GM18907 (cell line): ENCODE results near the gene FGR.

ENCODE experiments used
- ATAC-seq: cut with Tn5 transposase; IDR thresholded peaks from one replicate; pipeline ENCODE4 v1.9.1; 2021; ENCODE audit warnings: mild to moderate bottlenecking, moderate library complexity; ENCODE audit not compliant: unreplicated experiment

The FGR gene

DNA sequence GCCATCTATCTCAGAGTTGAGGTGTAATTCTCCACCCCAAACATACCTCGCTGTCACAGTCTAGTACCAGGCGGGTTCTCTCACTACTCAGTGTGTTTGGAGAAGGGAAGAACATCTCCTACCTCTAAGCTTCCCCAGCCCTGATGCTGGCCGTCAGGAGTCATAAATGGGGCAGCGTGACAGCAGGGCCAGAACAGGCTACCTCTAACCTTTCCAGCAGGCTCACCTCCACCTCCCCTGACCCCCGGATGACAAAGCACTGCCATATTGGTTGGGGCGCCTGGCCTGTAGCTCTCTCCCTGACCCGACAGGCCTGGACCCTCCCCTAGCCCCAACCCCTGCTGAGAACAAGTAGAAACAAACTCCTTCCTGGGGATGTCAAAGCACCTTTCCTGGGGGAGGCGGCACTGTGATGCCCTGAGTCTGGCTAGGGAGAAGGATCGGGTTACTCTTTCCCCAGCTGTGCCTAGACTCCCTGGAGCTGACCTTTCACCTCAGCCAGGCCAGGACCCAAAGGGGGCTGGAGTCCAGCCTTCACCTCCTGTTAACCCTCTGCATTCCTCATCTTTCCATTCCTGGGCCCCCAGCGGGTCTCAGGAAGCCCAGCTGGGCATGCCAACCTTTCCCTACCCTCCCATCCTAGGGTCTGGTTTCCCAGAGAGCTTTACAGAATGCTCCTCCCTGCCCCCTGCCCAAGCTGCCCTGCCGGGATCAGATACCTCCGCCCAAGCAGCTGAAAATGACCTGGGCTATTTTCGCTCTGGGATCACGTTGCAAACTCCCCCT, 65.3 kb downstream of the FGR start:
- ATAC-seq: no peak

DNA sequence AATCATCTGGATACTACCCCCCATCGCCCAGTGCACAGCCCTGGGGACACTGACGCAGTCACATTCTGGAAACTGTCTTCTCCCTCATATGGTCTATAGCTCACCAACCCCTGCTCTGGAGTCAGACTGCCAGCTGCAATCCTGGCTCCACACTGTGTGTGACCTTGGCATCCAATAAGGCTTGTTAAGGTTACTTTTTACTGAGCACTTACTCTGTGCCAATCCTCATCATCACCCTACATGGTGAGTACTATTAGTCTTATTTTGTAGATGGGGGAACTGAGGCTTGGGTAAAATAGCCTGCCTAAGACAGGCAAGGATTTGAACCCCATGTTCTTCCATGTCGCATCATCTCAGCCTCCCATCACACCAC, 65.9 kb downstream of the FGR start:
- no peak for ATAC-seq

DNA sequence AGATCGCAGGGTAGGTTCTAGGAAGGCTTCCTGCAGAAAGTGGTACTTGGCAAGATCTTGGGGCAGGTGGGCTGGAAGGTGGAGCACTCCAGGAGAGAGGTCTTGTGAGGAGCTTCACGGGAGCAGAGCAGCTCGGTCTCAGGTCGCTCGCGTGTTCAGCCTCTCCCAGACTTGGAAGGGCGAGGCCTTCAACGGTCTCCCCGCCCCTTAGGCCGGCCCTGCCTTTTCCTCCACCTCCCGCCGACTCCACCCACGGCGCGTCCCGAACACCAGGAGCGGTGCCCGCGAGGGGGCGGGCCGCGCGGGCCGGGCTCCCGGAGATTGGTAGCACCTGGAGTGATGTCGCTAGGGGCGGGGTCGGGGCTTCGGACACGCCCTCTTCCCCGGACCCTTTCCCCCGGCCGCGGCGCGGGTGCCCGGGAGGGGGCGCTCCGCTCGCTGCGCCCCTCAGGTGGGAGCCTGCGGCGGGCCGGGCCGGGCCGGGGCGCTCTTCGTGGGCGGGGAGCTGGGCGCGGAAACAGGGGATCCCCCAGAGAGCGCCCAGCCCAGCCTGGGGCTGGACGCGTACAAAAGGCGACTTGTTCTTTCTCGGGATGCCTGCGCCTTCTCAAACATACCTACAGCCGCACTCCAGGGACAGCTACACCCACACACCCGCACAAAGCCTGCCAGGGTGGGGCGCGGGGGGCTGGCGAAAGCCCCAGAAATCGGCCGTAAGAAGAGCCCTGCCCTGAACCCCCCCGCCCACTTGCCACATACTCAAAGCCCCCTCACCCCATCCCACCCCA, 66.5 kb downstream of the FGR start:
- peak; percentile 88 for ATAC-seq

DNA sequence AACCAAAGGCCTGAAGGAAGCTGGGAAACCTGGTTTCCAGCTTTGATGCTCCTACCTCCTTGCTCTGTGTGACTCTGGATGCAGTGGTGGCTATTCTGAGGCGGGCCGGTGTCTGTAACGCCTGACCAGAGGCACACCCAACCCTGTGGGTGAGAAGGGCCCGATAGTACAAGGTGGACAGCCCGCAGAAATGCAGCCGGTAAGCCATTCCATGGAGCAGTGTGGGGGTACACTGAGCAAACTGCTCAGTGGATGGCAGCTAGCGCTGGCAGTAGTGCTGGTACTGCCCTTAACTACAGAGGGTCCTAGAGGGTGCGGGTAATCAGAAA, 67.0 kb downstream of the FGR start:
- no peak for ATAC-seq

DNA sequence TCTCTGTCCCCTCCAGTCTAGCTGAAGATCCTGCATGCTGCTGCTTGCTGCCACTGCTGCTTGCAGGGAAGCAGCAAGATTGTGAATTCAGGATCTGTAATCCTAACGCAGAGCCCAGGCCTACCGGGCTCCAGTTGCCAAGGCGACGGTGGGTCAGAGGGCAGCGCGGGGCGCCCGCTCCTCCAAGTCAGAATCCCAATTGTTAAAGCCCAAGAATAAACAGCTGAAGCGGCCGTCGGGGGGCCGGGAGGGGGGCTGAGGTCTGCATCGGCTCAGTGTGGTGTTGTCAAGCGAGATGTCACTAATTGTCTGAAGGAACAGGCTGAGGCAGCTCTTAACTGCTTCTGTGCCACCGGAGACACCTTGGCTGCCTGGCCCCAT, 67.8 kb downstream of the FGR start:
- ATAC-seq: no peak

DNA sequence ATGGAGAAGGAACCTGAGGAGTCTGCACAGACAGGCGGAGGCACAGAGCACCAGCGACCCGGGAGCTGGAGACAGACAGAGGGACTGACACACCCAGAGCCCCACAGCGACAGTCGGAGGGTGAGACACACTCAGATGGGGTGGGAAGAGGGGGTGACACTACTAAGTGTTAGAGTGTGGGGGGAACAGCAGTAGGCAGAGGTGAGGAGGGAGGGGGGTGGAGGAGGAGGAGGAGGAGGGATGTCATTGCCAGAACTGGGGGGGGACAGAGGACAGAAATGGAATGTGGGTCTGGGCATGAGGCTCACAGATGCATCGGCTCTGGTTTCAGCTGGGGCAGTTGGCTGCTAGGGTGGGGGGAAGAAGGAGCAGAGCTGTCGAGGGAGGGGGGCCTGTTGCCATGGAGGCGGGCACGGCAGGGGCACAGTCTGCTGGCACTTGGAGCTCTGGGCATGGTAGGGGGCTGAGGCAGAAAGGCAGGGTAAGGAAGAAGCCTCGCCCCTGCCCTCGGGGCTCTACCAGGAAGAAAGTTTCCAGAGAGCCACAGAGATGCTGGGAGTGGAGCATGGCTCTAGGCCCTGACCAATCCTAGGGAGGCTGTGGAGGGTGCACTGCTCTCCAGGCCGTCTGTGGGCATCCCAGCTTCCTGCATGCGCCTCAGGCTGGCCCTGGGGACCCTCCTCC, 68.4 kb downstream of the FGR start:
- ATAC-seq: no peak

DNA sequence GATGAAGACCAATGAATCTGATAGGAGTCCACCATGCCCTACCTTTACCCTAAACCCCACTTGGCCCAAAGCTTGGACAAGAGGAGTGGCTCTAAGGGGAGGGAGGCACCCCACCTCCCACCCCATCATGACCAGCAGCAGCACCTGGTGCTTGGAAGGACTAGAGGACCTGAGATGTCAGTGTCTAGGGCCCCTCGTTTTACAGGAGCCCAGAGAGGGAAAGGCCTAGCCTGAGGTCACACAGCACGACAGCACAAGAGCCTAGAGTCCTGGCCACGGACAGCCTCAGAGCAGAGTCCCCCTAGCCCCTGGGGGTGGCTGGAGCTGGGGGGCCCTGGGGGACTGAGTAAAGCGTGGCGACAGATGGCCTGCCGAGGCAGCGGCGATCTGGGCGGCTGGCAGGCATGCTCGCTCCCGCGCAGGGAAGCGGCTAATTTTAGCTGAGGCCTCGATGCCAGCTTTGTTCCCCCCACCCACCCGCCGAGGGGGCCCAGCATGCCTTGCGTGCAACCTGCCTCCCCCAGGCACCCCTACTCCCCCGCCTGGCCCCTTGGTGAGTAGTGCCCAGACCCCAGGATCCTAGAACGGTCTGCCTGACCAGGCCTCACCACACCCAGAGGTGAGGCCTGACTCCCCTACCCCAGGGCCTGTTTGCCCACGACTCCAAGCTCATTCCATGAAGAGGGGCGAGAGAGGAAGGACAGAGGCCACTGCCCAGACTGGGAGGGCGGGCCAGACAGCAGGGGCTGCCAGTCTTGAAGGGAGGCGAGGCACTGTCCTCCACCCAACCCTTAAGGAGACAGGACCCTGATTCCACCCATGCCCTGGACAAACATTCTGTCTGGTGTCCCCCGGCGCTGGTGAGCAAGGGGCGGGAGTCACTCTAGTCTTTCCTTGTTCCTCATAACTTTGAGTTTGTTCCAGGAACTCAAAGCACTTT, 70.0 kb downstream of the FGR start:
- no peak for ATAC-seq

DNA sequence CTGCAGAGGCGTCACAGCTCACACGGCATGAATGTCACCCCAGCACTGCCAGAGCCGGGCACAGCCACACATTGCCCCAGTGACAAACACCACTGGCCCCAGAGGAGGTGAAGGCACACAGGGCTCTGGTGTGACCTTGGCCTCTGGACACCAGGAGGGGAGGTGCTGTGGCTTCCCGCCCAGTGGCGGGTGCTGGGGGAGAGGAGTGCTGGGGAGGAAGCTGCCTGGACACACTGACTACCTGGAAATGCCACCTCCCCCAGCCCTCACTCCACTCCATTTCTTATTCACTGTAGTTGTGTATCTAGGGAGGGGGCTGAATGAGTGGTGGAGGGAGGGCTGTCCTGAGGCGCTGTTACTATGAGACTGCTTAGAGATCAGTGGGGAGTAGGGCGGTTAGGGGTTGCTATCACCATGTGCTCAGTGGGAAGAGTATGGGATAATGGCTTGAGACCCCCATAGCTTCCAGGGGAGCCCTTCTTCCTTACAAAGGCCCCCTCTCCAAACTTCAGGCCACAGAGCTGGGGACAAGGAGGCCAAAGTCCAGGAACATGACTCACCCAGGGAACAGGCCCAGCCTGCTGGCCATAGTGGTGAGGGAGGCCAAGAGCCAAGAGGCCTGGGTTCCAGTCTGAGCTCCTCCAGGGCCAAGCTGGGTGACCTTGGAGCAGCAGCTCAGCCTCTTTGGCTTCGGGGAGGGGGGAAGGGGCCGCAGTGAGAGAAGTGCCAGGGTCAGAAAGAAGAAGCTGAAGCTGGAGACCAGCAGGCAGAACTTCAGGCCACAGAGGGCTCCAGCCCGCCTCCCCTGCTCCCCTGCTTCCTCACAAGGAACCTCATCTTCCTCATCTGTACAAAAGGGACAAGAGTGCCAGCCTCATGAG, 71.2 kb downstream of the FGR start:
- no peak for ATAC-seq

DNA sequence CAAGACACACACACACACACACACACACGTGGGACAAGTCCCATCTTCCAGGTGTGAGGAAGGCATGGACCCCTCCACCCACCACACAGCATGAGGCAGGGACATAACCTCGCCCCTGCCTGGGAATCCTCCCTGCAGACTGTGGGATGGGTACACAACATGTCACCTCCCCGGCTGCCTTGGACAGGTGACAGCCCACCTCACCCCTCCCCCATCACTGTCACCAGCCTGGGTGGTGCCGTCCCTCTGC, 71.7 kb downstream of the FGR start:
- no peak for ATAC-seq

DNA sequence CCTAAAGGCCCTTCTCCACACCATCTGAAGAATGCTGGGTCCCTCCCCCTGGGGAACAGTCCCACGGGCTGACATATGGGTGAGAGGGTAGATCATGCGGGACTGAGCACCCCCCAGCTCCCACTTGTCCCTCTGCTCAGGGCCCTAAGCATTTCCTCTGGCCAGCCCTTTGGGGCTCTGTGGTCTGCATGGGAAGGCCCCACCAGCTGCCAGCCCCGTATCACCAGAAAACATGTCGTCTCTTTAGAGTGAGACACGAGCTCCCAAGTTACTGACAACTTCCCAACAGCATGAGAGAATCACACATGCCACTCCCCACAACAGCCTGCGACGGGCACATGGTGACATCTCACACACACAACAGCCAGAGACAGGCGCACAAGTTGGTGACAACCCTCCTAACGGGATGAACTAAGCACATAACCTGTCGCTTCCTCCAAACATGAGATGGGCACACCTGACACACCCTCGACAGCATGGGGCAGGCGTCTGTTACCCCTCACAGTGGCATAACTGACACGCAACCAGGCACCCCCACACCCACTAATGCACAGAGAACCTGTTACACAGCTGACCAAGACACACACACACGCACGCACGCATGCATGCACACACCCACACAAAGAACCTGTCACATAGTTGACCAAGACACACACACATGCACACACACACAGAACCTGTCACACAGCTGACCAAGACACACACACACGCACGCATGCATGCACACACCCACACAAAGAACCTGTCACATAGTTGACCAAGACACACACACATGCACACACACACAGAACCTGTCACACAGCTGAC, 72.2 kb downstream of the FGR start:
- no peak for ATAC-seq
